K562 (cell line): ENCODE results near the gene OSBPL3. TPM values are rescaled to one million over a fixed set of nuclear protein-coding genes. Genes with fewer than 3 reads are reported as not detected.

Experiments
- BRF1 ChIP-seq: IDR thresholded peaks from 3 replicates; pipeline ENCODE4 v1.6.1; 2011; ENCODE audit warnings: borderline replicate concordance, mild to moderate bottlenecking; ENCODE audit not compliant: insufficient read length; ENCODE audit errors: extremely low read depth
- CTCFL ChIP-seq: IDR thresholded peaks from 2 replicates; pipeline ENCODE4 v1.6.1; 2011; ENCODE audit warnings: borderline replicate concordance, low read depth, mild to moderate bottlenecking, moderate library complexity, low read length; ENCODE audit not compliant: insufficient read depth, poor library complexity, severe bottlenecking
- E4F1 ChIP-seq: fragments of 250-450 bp; sonication (Bioruptor Pico); IDR thresholded peaks from 2 replicates; pipeline ENCODE4 v1.5.0; 2021; ENCODE audit warnings: mild to moderate bottlenecking, borderline replicate concordance
- HNRNPK ChIP-seq: fragments of 200-400 bp; formaldehyde crosslinking; IDR thresholded peaks from one replicate; pipeline ENCODE4 v1.6.1; 2018; ENCODE audit warnings: mild to moderate bottlenecking, low read depth, low read length; ENCODE audit not compliant: poor library complexity, severe bottlenecking
- HSF4 ChIP-seq: fragments of 250-450 bp; sonication (Bioruptor Pico); IDR thresholded peaks from 2 replicates; pipeline ENCODE4 v2.1.2; 2022; ENCODE audit warnings: mild to moderate bottlenecking, moderate library complexity, borderline replicate concordance
- KDM2B ChIP-seq: fragments of 250-450 bp; sonication (Bioruptor Pico); IDR thresholded peaks from 2 replicates; pipeline ENCODE4 v1.8.0; 2021; ENCODE audit warnings: mild to moderate bottlenecking, moderate library complexity
- SLC30A9 ChIP-seq: fragments of 250-450 bp; sonication (Bioruptor Pico); IDR thresholded peaks from 2 replicates; pipeline ENCODE4 v1.8.0; 2022; ENCODE audit warnings: mild to moderate bottlenecking, moderate library complexity
- STAT6 ChIP-seq: sonication (generic); formaldehyde crosslinking; IDR thresholded peaks from 2 replicates; pipeline ENCODE4 v1.8.1; 2023; ENCODE audit warnings: mild to moderate bottlenecking, missing genetic modification reagents
- polyA plus RNA-seq, 8 experiments: library from polyadenylated mRNA; depleted of rRNA in 4 of 8; stranded (reverse) in 5 of 8; unstranded in 3 of 8; fragments of >200 nt; fragmentation: Nextera tagmentation in 2 of 8; fragmentation: Illumina TruSeq in 1 of 8; extraction: Ambion mirVana in 2 of 8; extraction: Trizol in 1 of 8; gene quantifications; 2 replicates each; pipeline versions ENCODE4 v1.2.1 to v1.2.3, GENCODE V29; 2011 to 2014; ENCODE audit warnings: inconsistent platforms in 1 of 8, missing spikeins in 1 of 8
- total RNA-seq, 7 experiments: library from RNA; depleted of rRNA in 6 of 7; stranded (reverse); fragments of >200 nt in 6 of 7; fragmentation: Illumina TruSeq in 2 of 7; extraction: Trizol in 2 of 7; gene quantifications; 2 replicates each; pipeline versions ENCODE4 v1.2.1 to v1.2.3, GENCODE V29; 2011 to 2021; ENCODE audit warnings: low replicate concordance in 1 of 7

The OSBPL3 gene
- total and polyA plus RNA-seq, 9 of the 15 experiments (the other 6 are each of a cell fraction or from before 2014, with no cell fraction given), result 4.8 to 37.2 (median 26.5) TPM

GRCh38 chr7:25026156-25026555, 46.2 kb upstream of the OSBPL3 start (continued):
- TF ChIP-seq CTCFL (no peak), HSF4 (CRISPR knock-in tag) (no peak), SLC30A9 (no peak), KDM2B (CRISPR knock-in tag) (no peak), E4F1 (no peak), BRF1 (no peak), STAT6 (no peak), HNRNPK (no peak)
